ENCODE measurements around the gene ZFHX3.

The ZFHX3 gene

GRCh38 chr16:72859581-72859980 lies 188.3 kb downstream of the ZFHX3 start:
- H3K4me1 ChIP-seq (ENCODE audit: insufficient read depth, low read length) = peaks cover 4% of the 10 kb centered on the region
- no peaks in the 10 kb centered on the region for H3K9me3 ChIP-seq (ENCODE audit: low read length)
- H3K27ac ChIP-seq (ENCODE audit: low read depth, low read length) = peak overlapping the region; percentile 3
- H3K4me3 ChIP-seq (ENCODE audit: low read depth in 1 of 2, low read length in 2 of 2) = no peak overlapping the region
- H3K9ac ChIP-seq (ENCODE audit: low read length) = no peak overlapping the region
- no peaks in the 10 kb centered on the region for H3K36me3 ChIP-seq (ENCODE audit: insufficient read depth, low read length)
- no peaks in the 10 kb centered on the region for H3K27me3 ChIP-seq (ENCODE audit: control insufficient read depth in 1 of 2, insufficient read depth in 2 of 2, low read length in 2 of 2)

GRCh38 chr16:72858665-72859493 lies 189.0 kb downstream of the ZFHX3 start:
- Histone ChIP-seq H3K9me3 (ENCODE audit: low read length) (no peaks in the 10 kb centered on the region), H3K4me1 (ENCODE audit: insufficient read depth, low read length) (peaks cover 4% of the 10 kb centered on the region), H3K4me3 (ENCODE audit: low read depth in 1 of 2, low read length in 2 of 2) (peak overlapping the region in 1 of 2 donors; percentile 1), H3K9ac (ENCODE audit: low read length) (no peak overlapping the region), H3K27ac (ENCODE audit: low read depth, low read length) (peak overlapping the region; percentile 77), H3K36me3 (ENCODE audit: insufficient read depth, low read length) (no peaks in the 10 kb centered on the region), H3K27me3 (ENCODE audit: control insufficient read depth in 1 of 2, insufficient read depth in 2 of 2, low read length in 2 of 2) (no peaks in the 10 kb centered on the region)

GRCh38 chr16:72857834-72858664 lies 189.9 kb downstream of the ZFHX3 start:
- peaks cover 4% of the 10 kb centered on the region for H3K4me1 ChIP-seq (ENCODE audit: insufficient read depth, low read length)
- no peak overlapping the region for H3K9ac ChIP-seq (ENCODE audit: low read length)
- no peaks in the 10 kb centered on the region for H3K9me3 ChIP-seq (ENCODE audit: low read length)

DNA sequence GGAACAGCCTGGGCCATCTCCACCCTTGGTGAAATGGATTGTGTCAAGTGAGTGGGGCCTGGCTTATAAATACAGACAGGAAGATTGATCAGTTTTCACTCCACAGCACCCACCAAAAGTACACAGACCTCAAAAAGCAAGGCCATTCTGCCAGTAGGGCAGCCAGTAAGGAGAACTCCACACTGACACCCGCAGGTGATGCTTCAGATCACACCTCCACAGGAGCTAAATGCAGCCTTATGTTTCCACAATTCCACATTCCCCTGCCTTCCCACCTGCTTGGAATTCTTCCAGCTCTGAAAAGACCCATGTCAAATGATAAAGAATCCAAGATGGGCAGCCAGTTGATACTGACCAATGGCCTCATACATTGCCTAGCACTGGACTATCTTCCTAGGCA lies 191.1 kb downstream of the ZFHX3 start:
- H3K9ac ChIP-seq (ENCODE audit: low read length) = no peak overlapping the region
- H3K36me3 ChIP-seq (ENCODE audit: insufficient read depth, low read length) = no peaks in the 10 kb centered on the region
- H3K4me1 ChIP-seq (ENCODE audit: insufficient read depth, low read length) = peaks cover 4% of the 10 kb centered on the region
- H3K27me3 ChIP-seq (ENCODE audit: control insufficient read depth in 1 of 2, insufficient read depth in 2 of 2, low read length in 2 of 2) = no peaks in the 10 kb centered on the region
- no peak overlapping the region for H3K4me3 ChIP-seq (ENCODE audit: low read depth in 1 of 2, low read length in 2 of 2)
- H3K9me3 ChIP-seq (ENCODE audit: low read length) = no peaks in the 10 kb centered on the region
- H3K27ac ChIP-seq (ENCODE audit: low read depth, low read length) = no peak overlapping the region

More at GRCh38 chr16:72857834-72858664, 189.9 kb downstream of the ZFHX3 start:
- H3K27me3 ChIP-seq (ENCODE audit: control insufficient read depth in 1 of 2, insufficient read depth in 2 of 2, low read length in 2 of 2) = no peaks in the 10 kb centered on the region
- no peak overlapping the region for H3K27ac ChIP-seq (ENCODE audit: low read depth, low read length)
- peak overlapping the region in 1 of 2 donors; percentile 1 for H3K4me3 ChIP-seq (ENCODE audit: low read depth in 1 of 2, low read length in 2 of 2)
- no peaks in the 10 kb centered on the region for H3K36me3 ChIP-seq (ENCODE audit: insufficient read depth, low read length)

DNA sequence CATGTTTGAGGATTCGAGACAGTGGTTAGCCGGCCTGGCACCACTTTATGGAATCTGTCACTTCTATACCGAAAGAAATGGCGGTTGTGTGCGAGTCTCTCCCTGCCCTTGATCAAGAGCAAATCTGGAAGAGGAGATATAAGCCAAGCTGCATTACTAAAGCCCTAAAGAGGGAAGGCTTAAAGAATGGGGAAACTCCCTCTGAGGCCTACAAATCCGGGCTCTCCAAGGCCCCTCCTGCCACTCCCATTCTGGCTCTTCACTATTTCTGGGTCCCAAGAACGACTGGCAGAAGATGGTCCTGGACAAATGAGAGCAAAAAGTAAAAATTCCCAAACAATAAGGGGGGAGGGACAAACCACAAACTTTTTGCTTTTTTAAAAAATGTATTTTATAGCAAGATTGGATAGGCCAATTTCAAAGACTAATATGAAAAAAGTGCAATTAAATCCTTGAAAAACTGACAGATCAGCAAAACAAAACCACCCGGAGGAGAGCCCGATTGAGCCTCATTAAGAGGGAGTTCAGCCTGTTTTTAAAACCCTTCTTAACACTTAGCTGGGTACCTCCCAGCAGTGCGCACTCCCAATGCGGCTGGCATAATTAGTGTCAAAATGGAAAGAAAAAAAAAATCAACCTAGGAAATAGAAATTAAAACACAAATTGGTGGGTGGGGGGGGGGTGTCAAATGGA lies 193.5 kb downstream of the ZFHX3 start:
- H3K9me3 ChIP-seq (ENCODE audit: low read length) = no peaks in the 10 kb centered on the region
- H3K27ac ChIP-seq (ENCODE audit: low read depth, low read length) = no peak overlapping the region
- H3K4me1 ChIP-seq (ENCODE audit: insufficient read depth, low read length) = peaks cover 9% of the 10 kb centered on the region

GRCh38 chr16:72853575-72854266 lies 194.2 kb downstream of the ZFHX3 start:
- H3K9me3 ChIP-seq (ENCODE audit: low read length) = no peaks in the 10 kb centered on the region
- H3K36me3 ChIP-seq (ENCODE audit: insufficient read depth, low read length) = no peaks in the 10 kb centered on the region
- H3K4me3 ChIP-seq (ENCODE audit: low read depth in 1 of 2, low read length in 2 of 2) = no peak overlapping the region
- no peaks in the 10 kb centered on the region for H3K27me3 ChIP-seq (ENCODE audit: control insufficient read depth in 1 of 2, insufficient read depth in 2 of 2, low read length in 2 of 2)
- H3K4me1 ChIP-seq (ENCODE audit: insufficient read depth, low read length) = peaks cover 13% of the 10 kb centered on the region
- H3K9ac ChIP-seq (ENCODE audit: low read length) = no peak overlapping the region
- no peak overlapping the region for H3K27ac ChIP-seq (ENCODE audit: low read depth, low read length)

More for the DNA sequence above, 193.5 kb downstream of the ZFHX3 start:
- H3K4me3 ChIP-seq (ENCODE audit: low read depth in 1 of 2, low read length in 2 of 2) = no peak overlapping the region
- no peak overlapping the region for H3K9ac ChIP-seq (ENCODE audit: low read length)
- no peaks in the 10 kb centered on the region for H3K27me3 ChIP-seq (ENCODE audit: control insufficient read depth in 1 of 2, insufficient read depth in 2 of 2, low read length in 2 of 2)
- no peaks in the 10 kb centered on the region for H3K36me3 ChIP-seq (ENCODE audit: insufficient read depth, low read length)

DNA sequence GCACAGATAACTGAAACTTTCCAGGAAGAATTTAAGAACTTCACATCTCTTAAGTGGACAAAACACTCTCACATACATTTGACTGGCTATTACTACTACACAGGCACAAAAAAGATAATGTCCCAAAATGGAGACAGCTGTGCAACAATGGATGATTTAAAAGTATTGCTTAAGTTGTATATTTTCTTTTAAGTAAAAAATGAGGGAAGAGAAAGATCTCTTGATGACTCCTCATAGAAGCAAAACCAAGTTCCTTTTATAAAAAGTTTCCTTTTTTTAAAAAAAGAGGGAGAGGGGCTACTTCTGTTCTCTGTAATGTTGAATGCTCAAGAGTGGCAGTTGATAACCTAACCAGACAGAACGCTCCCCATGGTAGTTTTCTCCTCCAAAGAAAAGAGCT lies 195.5 kb downstream of the ZFHX3 start:
- no peak overlapping the region for H3K4me3 ChIP-seq (ENCODE audit: low read depth in 1 of 2, low read length in 2 of 2)
- no peak overlapping the region for H3K27ac ChIP-seq (ENCODE audit: low read depth, low read length)
- H3K9ac ChIP-seq (ENCODE audit: low read length) = no peak overlapping the region
- H3K27me3 ChIP-seq (ENCODE audit: control insufficient read depth in 1 of 2, insufficient read depth in 2 of 2, low read length in 2 of 2) = no peaks in the 10 kb centered on the region
- no peaks in the 10 kb centered on the region for H3K9me3 ChIP-seq (ENCODE audit: low read length)
- H3K4me1 ChIP-seq (ENCODE audit: insufficient read depth, low read length) = peaks cover 22% of the 10 kb centered on the region
- H3K36me3 ChIP-seq (ENCODE audit: insufficient read depth, low read length) = no peaks in the 10 kb centered on the region

DNA sequence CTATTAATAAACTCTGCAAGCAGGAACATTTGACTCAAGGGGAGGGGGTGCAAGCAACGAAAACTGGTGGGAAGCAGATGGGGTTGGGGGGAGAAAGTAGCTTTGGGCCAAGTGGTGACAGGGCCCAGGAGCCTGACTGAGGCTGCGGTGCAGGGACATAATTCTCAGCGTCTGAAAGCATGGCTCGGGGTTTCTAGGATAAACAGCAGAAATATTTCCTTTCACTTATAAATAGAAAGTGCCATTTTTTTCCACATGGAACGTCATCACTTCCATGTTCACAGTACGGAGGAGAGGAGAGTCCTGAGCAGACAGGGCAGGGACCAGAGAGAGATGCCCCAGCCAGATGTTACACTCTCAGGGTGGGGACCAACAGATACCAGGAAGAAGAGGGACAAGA lies 197.1 kb downstream of the ZFHX3 start:
- H3K27me3 ChIP-seq (ENCODE audit: control insufficient read depth in 1 of 2, insufficient read depth in 2 of 2, low read length in 2 of 2) = no peaks in the 10 kb centered on the region
- no peaks in the 10 kb centered on the region for H3K9me3 ChIP-seq (ENCODE audit: low read length)
- H3K27ac ChIP-seq (ENCODE audit: low read depth, low read length) = peak overlapping the region; percentile 56
- H3K4me1 ChIP-seq (ENCODE audit: insufficient read depth, low read length) = peaks cover 31% of the 10 kb centered on the region
- no peaks in the 10 kb centered on the region for H3K36me3 ChIP-seq (ENCODE audit: insufficient read depth, low read length)
- H3K9ac ChIP-seq (ENCODE audit: low read length) = no peak overlapping the region
- no peak overlapping the region for H3K4me3 ChIP-seq (ENCODE audit: low read depth in 1 of 2, low read length in 2 of 2)

GRCh38 chr16:72850021-72850420 lies 197.9 kb downstream of the ZFHX3 start:
- Histone ChIP-seq H3K4me1 (ENCODE audit: insufficient read depth, low read length) (peaks cover 31% of the 10 kb centered on the region), H3K9me3 (ENCODE audit: low read length) (no peaks in the 10 kb centered on the region), H3K9ac (ENCODE audit: low read length) (no peak overlapping the region), H3K27me3 (ENCODE audit: control insufficient read depth in 1 of 2, insufficient read depth in 2 of 2, low read length in 2 of 2) (no peaks in the 10 kb centered on the region), H3K27ac (ENCODE audit: low read depth, low read length) (peak overlapping the region; percentile 56), H3K36me3 (ENCODE audit: insufficient read depth, low read length) (no peaks in the 10 kb centered on the region), H3K4me3 (ENCODE audit: low read depth in 1 of 2, low read length in 2 of 2) (no peak overlapping the region)

GRCh38 chr16:72848759-72849664 lies 198.9 kb downstream of the ZFHX3 start:
- Histone ChIP-seq H3K9ac (ENCODE audit: low read length) (peak overlapping the region; percentile 25), H3K27ac (ENCODE audit: low read depth, low read length) (peak overlapping the region; percentile 35), H3K4me1 (ENCODE audit: insufficient read depth, low read length) (peaks cover 31% of the 10 kb centered on the region)

More at GRCh38 chr16:72848759-72849664, 198.9 kb downstream of the ZFHX3 start:
- no peaks in the 10 kb centered on the region for H3K9me3 ChIP-seq (ENCODE audit: low read length)
- H3K4me3 ChIP-seq (ENCODE audit: low read depth in 1 of 2, low read length in 2 of 2) = no peak overlapping the region
- no peaks in the 10 kb centered on the region for H3K27me3 ChIP-seq (ENCODE audit: control insufficient read depth in 1 of 2, insufficient read depth in 2 of 2, low read length in 2 of 2)
- H3K36me3 ChIP-seq (ENCODE audit: insufficient read depth, low read length) = no peaks in the 10 kb centered on the region
